Endothelial cell of umbilical vein (primary cell): ENCODE results near the gene WNT11. TPM values are rescaled to one million over a fixed set of nuclear protein-coding genes. Genes with fewer than 3 reads are reported as not detected.

Experiments
- BruUV-seq: library from RNA; stranded (reverse); fragments of 400-500 nt; replicated peaks from 2 replicates; lab custom pipeline; 2021; lab: Mats Ljungman, UMichigan
- CTCF ChIA-PET: fragments of 300-600, 350-600 bp; sonication (Branson Sonifier 250); formaldehyde crosslinking; loops from one replicate; lab custom pipeline; 2021; ENCODE audit warnings: antibody characterized with exemption, inconsistent platforms; lab: Charles Lee
- POLR2A ChIA-PET: fragments of 300-600, 350-600 bp; sonication (Branson Sonifier 250); formaldehyde crosslinking; loops from one replicate; lab custom pipeline; 2021; ENCODE audit warnings: antibody characterized with exemption, inconsistent platforms; lab: Charles Lee
- DNase-seq: peaks from one replicate; pipeline ENCODE4 v3.0.0-alpha.2; 2011; ENCODE audit warnings: low read depth, low spot score
- FAIRE-seq: peaks from 2 replicates; lab custom pipeline; 2011; peaks lifted over from hg19 to GRCh38; lab: Jason Lieb, UNC
- H2AFZ ChIP-seq: 2 replicates; pipeline ENCODE4 v1.6.0; 2012; ENCODE audit warnings: low read depth, low read length, control low read depth, inconsistent platforms
- H3K27ac ChIP-seq: 2 replicates; pipeline ENCODE4 v1.5.1; 2011; ENCODE audit warnings: low read depth, mild to moderate bottlenecking, control low read depth, low read length, moderate library complexity; ENCODE audit not compliant: insufficient read depth
- H3K27me3 ChIP-seq, 2 experiments: 2 replicates each; pipeline versions ENCODE4 v1.6.0 to v1.6.1; 2011; ENCODE audit warnings: low read length in 2 of 2, mixed read lengths in 1 of 2; ENCODE audit not compliant: control insufficient read depth in 2 of 2, insufficient read depth in 2 of 2
- H3K36me3 ChIP-seq, 2 experiments: 2 replicates in 1 of 2; 3 replicates in 1 of 2; pipeline ENCODE4 v1.5.1; 2011; ENCODE audit warnings: low read length in 2 of 2, mild to moderate bottlenecking in 1 of 2, moderate library complexity in 1 of 2; ENCODE audit not compliant: control insufficient read depth in 2 of 2, insufficient read depth in 2 of 2; ENCODE audit errors: extremely low read depth in 1 of 2
- H3K4me1 ChIP-seq: 3 replicates; pipeline ENCODE4 v1.5.1; 2011; ENCODE audit warnings: mild to moderate bottlenecking, low read length; ENCODE audit not compliant: control insufficient read depth, insufficient read depth; ENCODE audit errors: extremely low read depth
- H3K4me2 ChIP-seq: 2 replicates; pipeline ENCODE4 v1.6.1; 2011; ENCODE audit warnings: low read length, control low read depth, mixed read lengths; ENCODE audit not compliant: insufficient read depth
- H3K4me3 ChIP-seq, 3 experiments: fragments of 200-600 bp in 1 of 3; sonication (generic), shearing (Covaris generic) in 1 of 3; replicated peaks in 1 of 3; 2 replicates each; pipeline ENCODE4 v1.5.1; 2011 to 2016; ENCODE audit warnings: control low read depth in 3 of 3, low read length in 3 of 3, mild to moderate bottlenecking in 2 of 3, inconsistent platforms in 1 of 3, low read depth in 1 of 3, moderate library complexity in 1 of 3; ENCODE audit not compliant: insufficient read depth in 1 of 3
- H3K79me2 ChIP-seq: 2 replicates; pipeline ENCODE4 v1.6.0; 2012; ENCODE audit warnings: low read length, inconsistent platforms; ENCODE audit not compliant: control insufficient read depth, insufficient read depth
- H3K9ac ChIP-seq: replicated peaks from 2 replicates; pipeline ENCODE3; 2011; ENCODE audit warnings: low read length, control low read depth; ENCODE audit not compliant: insufficient read depth; ENCODE audit errors: extremely low read depth
- H3K9me1 ChIP-seq: replicated peaks from 3 replicates; pipeline ENCODE4 v1.6.0; 2011; ENCODE audit warnings: mild to moderate bottlenecking, low read length; ENCODE audit not compliant: control insufficient read depth, insufficient read depth; ENCODE audit errors: extremely low read depth
- H3K9me3 ChIP-seq: replicated peaks from 2 replicates; pipeline ENCODE4 v1.5.1; 2012; ENCODE audit warnings: low read length, inconsistent platforms; ENCODE audit not compliant: control insufficient read depth, insufficient read depth
- H4K20me1 ChIP-seq: replicated peaks from 2 replicates; pipeline ENCODE3; 2011; ENCODE audit warnings: mild to moderate bottlenecking, low read length; ENCODE audit not compliant: control insufficient read depth, insufficient read depth; ENCODE audit errors: extremely low read depth
- EZH2 ChIP-seq: IDR thresholded peaks from 2 replicates; pipeline ENCODE4 v1.6.1; 2012; ENCODE audit warnings: borderline replicate concordance, low read depth, mild to moderate bottlenecking, moderate library complexity, low read length, inconsistent platforms; ENCODE audit not compliant: severe bottlenecking
- FOS ChIP-seq: IDR thresholded peaks from 2 replicates; pipeline ENCODE4 v1.6.1; 2011; ENCODE audit warnings: mild to moderate bottlenecking, low read length, moderate library complexity, borderline replicate concordance; ENCODE audit not compliant: insufficient read depth
- GATA2 ChIP-seq: IDR thresholded peaks from 2 replicates; pipeline ENCODE4 v1.7.0; 2011; ENCODE audit warnings: low read depth, mild to moderate bottlenecking, moderate library complexity, mixed read lengths, low read length; ENCODE audit not compliant: insufficient read length, insufficient read depth
- JUN ChIP-seq: IDR thresholded peaks from 2 replicates; pipeline ENCODE4 v1.6.1; 2011; ENCODE audit warnings: borderline replicate concordance, low read depth; ENCODE audit not compliant: insufficient read length, insufficient read depth
- MYC ChIP-seq: IDR thresholded peaks from one replicate; pipeline ENCODE4 v1.6.1; 2011; ENCODE audit warnings: mild to moderate bottlenecking, low read depth, low read length
- POLR2A ChIP-seq: IDR thresholded peaks from 2 replicates; pipeline ENCODE4 v1.6.1; 2012; ENCODE audit warnings: low read depth, mild to moderate bottlenecking, control low read depth, low read length
- POLR2AphosphoS5 ChIP-seq: IDR thresholded peaks from 2 replicates; pipeline ENCODE4 v1.6.1; 2012; ENCODE audit warnings: low read depth, mild to moderate bottlenecking, control low read depth, low read length, moderate library complexity; ENCODE audit not compliant: insufficient read depth
- dilution Hi-C: fragments of 300-500 bp; cut with MboI; formaldehyde crosslinking; loops from one replicate; pipeline ENCODE4 v1.15.0; 2019; ENCODE audit warnings: low sequenced_read_pairs; ENCODE audit not compliant: extremely low pct_ligation_motif_present
- intact Hi-C: fragments of 100-400 bp; cut with micrococcal nuclease; formaldehyde crosslinking; loops from one replicate; pipeline ENCODE4 v1.10.0; 2022
- polyA plus RNA-seq, 4 experiments: library from polyadenylated mRNA; depleted of rRNA in 3 of 4; stranded (reverse) in 3 of 4; unstranded in 1 of 4; fragments of >200 nt; gene quantifications; 2 replicates each; pipeline versions ENCODE4 v1.2.1 to v1.2.3, GENCODE V29; 2011 to 2012; ENCODE audit warnings: missing spikeins in 1 of 4
- total RNA-seq: library from RNA; stranded (reverse); gene quantifications from 2 replicates; pipeline ENCODE4 v1.2.3, GENCODE V29; 2021
- TF ChIP-seq, protein P1 (sequence below): IDR thresholded peaks from 2 replicates; pipeline ENCODE4 v1.6.1; 2011; ENCODE audit not compliant: insufficient read depth, insufficient read length
- TF ChIP-seq, protein P2 (sequence below), 2 donors: IDR thresholded peaks; 1 replicate in 1 of 2; 2 replicates in 1 of 2; pipeline ENCODE4 v1.5.1; 2011; ENCODE audit warnings: low read length in 2 of 2, mild to moderate bottlenecking in 2 of 2, moderate library complexity in 2 of 2, control low read depth in 1 of 2, inconsistent platforms in 1 of 2, low read depth in 1 of 2; ENCODE audit not compliant: insufficient read depth in 1 of 2; ENCODE audit errors: extremely low read depth in 1 of 2

WNT11 gene
- total and polyA plus RNA-seq, 2 donors (not counting 3 experiments of a cell fraction or from before 2014, with no cell fraction given), result not detected

DNA sequence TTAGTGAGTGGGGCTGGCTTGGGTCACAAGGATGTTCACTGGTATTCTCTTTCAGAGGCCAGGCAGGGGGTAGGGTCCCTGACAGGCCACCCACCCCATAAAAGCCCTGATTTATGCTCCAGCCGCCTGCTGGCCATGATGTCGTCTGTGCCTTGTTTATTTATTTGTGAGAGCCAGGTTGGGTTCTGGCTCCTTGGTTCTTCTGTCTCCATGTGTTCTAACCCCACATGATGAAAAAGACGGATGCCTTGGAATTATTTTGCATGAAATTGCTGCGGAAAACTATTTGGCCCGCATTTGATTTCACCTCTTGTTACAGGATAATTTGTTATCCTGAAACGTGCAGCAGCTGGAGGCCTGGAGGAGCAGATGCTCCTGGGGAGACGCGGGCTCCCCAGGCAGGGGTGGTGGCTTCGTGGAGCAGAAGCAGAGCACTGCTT lies 46.3 kb upstream of the WNT11 start:
- no peak overlapping the region for H2AFZ ChIP-seq
- no TSS peak for BruUV-seq
- ChIA-PET CTCF (interaction anchor here (1.7 kb wide), 1 partner anchor 101 kb away, joined by 3 read pairs; no protein-coding TSS in a partner anchor), POLR2A (no interaction called here)
- H3K79me2 ChIP-seq, result no peaks in the 10 kb centered on the region
- DNase-seq (no peak), FAIRE-seq (no peak)
- TF ChIP-seq, protein P1, sequence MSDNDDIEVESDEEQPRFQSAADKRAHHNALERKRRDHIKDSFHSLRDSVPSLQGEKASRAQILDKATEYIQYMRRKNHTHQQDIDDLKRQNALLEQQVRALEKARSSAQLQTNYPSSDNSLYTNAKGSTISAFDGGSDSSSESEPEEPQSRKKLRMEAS, result no peak
- TF ChIP-seq POLR2A (no peak), FOS (no peak), GATA2 (no peak), EZH2 (no peak), JUN (no peak), MYC (no peak), POLR2AphosphoS5 (no peak)
- TF ChIP-seq, protein P2, sequence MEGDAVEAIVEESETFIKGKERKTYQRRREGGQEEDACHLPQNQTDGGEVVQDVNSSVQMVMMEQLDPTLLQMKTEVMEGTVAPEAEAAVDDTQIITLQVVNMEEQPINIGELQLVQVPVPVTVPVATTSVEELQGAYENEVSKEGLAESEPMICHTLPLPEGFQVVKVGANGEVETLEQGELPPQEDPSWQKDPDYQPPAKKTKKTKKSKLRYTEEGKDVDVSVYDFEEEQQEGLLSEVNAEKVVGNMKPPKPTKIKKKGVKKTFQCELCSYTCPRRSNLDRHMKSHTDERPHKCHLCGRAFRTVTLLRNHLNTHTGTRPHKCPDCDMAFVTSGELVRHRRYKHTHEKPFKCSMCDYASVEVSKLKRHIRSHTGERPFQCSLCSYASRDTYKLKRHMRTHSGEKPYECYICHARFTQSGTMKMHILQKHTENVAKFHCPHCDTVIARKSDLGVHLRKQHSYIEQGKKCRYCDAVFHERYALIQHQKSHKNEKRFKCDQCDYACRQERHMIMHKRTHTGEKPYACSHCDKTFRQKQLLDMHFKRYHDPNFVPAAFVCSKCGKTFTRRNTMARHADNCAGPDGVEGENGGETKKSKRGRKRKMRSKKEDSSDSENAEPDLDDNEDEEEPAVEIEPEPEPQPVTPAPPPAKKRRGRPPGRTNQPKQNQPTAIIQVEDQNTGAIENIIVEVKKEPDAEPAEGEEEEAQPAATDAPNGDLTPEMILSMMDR (IDR thresholded peaks at IDR 0.05; ENCODE audit: extremely low read depth in 1 of 2, insufficient read depth in 1 of 2, low read depth in 1 of 2, low read length in 2 of 2), result no peak
- dilution Hi-C loops (no loop called here), intact Hi-C loops (no loop called here)
- no peaks in the 10 kb centered on the region for H3K9me3 ChIP-seq
- no peak overlapping the region for H3K4me2 ChIP-seq
- peaks cover 3 to 8% of the 10 kb centered on the region in 2 experiments for H3K27me3 ChIP-seq
- H3K27ac ChIP-seq, result no peak overlapping the region
- H3K9ac ChIP-seq, result no peak overlapping the region
- H3K9me1 ChIP-seq, result no peaks in the 10 kb centered on the region
- no peaks in the 10 kb centered on the region for H3K4me1 ChIP-seq
- no peak overlapping the region for H3K4me3 ChIP-seq
- H4K20me1 ChIP-seq, result no peaks in the 10 kb centered on the region
- no peaks in the 10 kb centered on the region for H3K36me3 ChIP-seq
